Body of pancreas (tissue), 4 donors: ENCODE data around the gene MATR3.

Experiments used
- POLR2A ChIP-seq, 3 donors: fragments of 450-650 bp; IDR thresholded peaks; one replicate each; pipeline ENCODE4 v1.6.1; 2016; ENCODE audit warnings: antibody characterized with exemption in 3 of 3, mild to moderate bottlenecking in 2 of 3
- TF ChIP-seq, protein P1 (sequence below), 7 experiments: fragments of 450-650 bp in 4 of 7; fragments of 200-600 bp in 3 of 7; sonication (generic) in 3 of 7; IDR thresholded peaks; one replicate each; pipeline ENCODE4 v1.5.1; 2016 to 2019; ENCODE audit warnings: antibody characterized with exemption in 7 of 7

GRCh38 chr5:139256820-139257219 lies 36.7 kb upstream of the MATR3 start:
- TF ChIP-seq POLR2A (IDR thresholded peaks at IDR 0.05) = no peak
- TF ChIP-seq, protein P1, sequence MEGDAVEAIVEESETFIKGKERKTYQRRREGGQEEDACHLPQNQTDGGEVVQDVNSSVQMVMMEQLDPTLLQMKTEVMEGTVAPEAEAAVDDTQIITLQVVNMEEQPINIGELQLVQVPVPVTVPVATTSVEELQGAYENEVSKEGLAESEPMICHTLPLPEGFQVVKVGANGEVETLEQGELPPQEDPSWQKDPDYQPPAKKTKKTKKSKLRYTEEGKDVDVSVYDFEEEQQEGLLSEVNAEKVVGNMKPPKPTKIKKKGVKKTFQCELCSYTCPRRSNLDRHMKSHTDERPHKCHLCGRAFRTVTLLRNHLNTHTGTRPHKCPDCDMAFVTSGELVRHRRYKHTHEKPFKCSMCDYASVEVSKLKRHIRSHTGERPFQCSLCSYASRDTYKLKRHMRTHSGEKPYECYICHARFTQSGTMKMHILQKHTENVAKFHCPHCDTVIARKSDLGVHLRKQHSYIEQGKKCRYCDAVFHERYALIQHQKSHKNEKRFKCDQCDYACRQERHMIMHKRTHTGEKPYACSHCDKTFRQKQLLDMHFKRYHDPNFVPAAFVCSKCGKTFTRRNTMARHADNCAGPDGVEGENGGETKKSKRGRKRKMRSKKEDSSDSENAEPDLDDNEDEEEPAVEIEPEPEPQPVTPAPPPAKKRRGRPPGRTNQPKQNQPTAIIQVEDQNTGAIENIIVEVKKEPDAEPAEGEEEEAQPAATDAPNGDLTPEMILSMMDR (IDR thresholded peaks at IDR 0.05) = no peak
